ENCODE results near the gene CAPN13.

DNA sequence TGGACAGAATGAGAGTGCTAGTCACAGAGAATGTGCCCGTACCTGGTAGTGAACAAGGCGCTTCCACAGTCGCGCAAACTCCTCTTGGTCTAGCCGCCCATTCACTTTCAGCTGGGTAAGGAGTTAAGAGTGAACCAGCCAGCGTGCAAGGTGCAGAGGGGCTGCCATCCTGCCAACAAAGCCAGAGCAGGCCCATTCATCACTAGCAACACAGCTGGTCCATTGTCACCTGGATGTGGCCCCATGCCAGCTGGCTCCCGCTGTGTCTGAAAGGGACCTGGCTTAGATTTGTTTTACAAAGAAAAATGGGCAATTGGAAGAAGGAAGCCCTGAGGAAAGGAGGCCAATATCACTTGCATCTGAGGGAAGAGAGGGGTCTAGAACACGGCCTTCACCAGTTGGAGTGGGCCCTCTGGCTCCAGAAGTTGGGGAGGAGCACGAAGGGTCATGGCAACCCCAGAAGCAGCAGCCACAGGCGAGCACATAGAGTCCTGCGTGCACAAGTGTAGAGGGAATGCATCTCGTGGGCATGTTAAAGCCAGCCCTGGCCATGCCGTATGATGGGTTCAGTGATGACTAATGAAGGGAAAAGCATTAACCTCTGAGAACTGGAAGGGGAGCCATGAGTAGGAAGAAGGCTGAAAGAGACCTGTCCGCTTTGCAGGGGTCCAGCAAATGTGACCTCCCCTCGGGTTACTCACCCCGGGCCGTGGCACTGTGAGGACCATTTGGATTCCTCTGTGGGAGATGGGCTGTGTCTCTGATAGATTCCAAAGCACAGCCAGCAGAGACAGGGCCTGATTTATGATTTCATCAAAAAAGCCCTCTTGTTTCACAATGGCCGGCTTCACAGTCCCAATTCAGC is 70.6 kb downstream of the CAPN13 start:
- TF ChIP-seq GATA2 (IDR thresholded peaks at IDR 0.05; ENCODE audit: low read depth, low read length) (no peak), GATA3 (IDR thresholded peaks at IDR 0.05; ENCODE audit: low read depth, low read length) (no peak)

All from SH-SY5Y (cell line).